Stimulated activated CD4-positive, alpha-beta T cell treated with anti-CD3 and anti-CD28 coated beads, Interleukin-15, amount 100 ng/mL, for 1 hour (primary cell): Measurements from ENCODE around the gene CLTCL1.
"Not testable (repeated sequence)": the region's sequence is repeated elsewhere in the genome, so short reads cannot be mapped to it uniquely, and the experiment has no call there.

Experiments used
- DNase-seq, 2 donors: peaks; one replicate each; pipeline ENCODE4 v3.0.0-alpha.2; 2020; ENCODE audit warnings: low read depth in 1 of 2, low spot score in 1 of 2

CLTCL1 gene

GRCh38 chr22:19291580-19292457 lies at the start of gene CLTCL1:
CLTCL1 (minus strand) TSS chr22:19291719; CDS start chr22:19291641, 78 bp downstream.
- peak; percentile 51 to 57 for DNase-seq

- DNase-seq: no peak
Measured at GRCh38 chr22:19337137-19337536, 45.6 kb upstream of the CLTCL1 start.

GRCh38 chr22:19336133-19337075 lies 44.9 kb upstream of the CLTCL1 start:
- no peak for DNase-seq

GRCh38 chr22:19331975-19332374 lies 40.5 kb upstream of the CLTCL1 start:
- DNase-seq: no peak

- DNase-seq: no peak
Measured at GRCh38 chr22:19331474-19331873, 40.0 kb upstream of the CLTCL1 start.

- no peak for DNase-seq
Measured at GRCh38 chr22:19330865-19331418, 39.4 kb upstream of the CLTCL1 start.

- not testable (repeated sequence) for DNase-seq
Measured at GRCh38 chr22:19330205-19330604, 38.7 kb upstream of the CLTCL1 start.

- no peak for DNase-seq
Measured at GRCh38 chr22:19329454-19329853, 37.9 kb upstream of the CLTCL1 start.

- no peak for DNase-seq
Measured at GRCh38 chr22:19325296-19325948, 33.9 kb upstream of the CLTCL1 start.

GRCh38 chr22:19323420-19323819 lies 31.9 kb upstream of the CLTCL1 start:
- not testable (repeated sequence) for DNase-seq

- no peak for DNase-seq
Measured at GRCh38 chr22:19321757-19322156, 30.2 kb upstream of the CLTCL1 start.

GRCh38 chr22:19320136-19320535 lies 28.6 kb upstream of the CLTCL1 start:
- DNase-seq: not testable (repeated sequence)

GRCh38 chr22:19319281-19319680 lies 27.8 kb upstream of the CLTCL1 start:
- no peak for DNase-seq

GRCh38 chr22:19317865-19318264 lies 26.3 kb upstream of the CLTCL1 start:
- no peak for DNase-seq

GRCh38 chr22:19307872-19308271 lies 16.4 kb upstream of the CLTCL1 start:
- no peak for DNase-seq

GRCh38 chr22:19306535-19306934 lies 15.0 kb upstream of the CLTCL1 start:
- not testable (repeated sequence) for DNase-seq

GRCh38 chr22:19304547-19304946 lies 13.0 kb upstream of the CLTCL1 start:
- no peak for DNase-seq

GRCh38 chr22:19303785-19304184 lies 12.3 kb upstream of the CLTCL1 start:
- DNase-seq: no peak

GRCh38 chr22:19295733-19296132 lies 4.2 kb upstream of the CLTCL1 start:
- no peak for DNase-seq

- DNase-seq: no peak
Measured at GRCh38 chr22:19292458-19293230, 1.1 kb upstream of the CLTCL1 start.
